Inflammatory macrophage treated with lipopolysaccharide for 1 hour (primary cell): ENCODE results near the gene DFFB.

Experiments
- DNase-seq, 2 donors: peaks; one replicate each; pipeline ENCODE4 v3.0.0-alpha.2; 2020 to 2022

Gene DFFB

GRCh38 chr1:3929126-3929525 lies 71.8 kb downstream of the DFFB start:
- DNase-seq, result no peak

- DNase-seq, result no peak
These were observed 73.2 kb downstream of the DFFB start for GRCh38 chr1:3930301-3931006.

- no peak for DNase-seq
These were observed 74.0 kb downstream of the DFFB start for GRCh38 chr1:3931007-3931912.

GRCh38 chr1:3932156-3932919 lies 75.1 kb downstream of the DFFB start:
- DNase-seq, result no peak
